WERI-Rb-1 (cell line): ENCODE measurements around the gene FOXD2.

Experiments used
- DNase-seq: peaks from one replicate; pipeline ENCODE4 v3.0.0-alpha.2; 2020
- H3K27ac ChIP-seq: fragments of 250-450 bp; sonication (Bioruptor Pico); 2 replicates; pipeline ENCODE4 v1.5.1; 2020; ENCODE audit warnings: mild to moderate bottlenecking, moderate library complexity
- H3K27me3 ChIP-seq: fragments of 250-450 bp; sonication (Bioruptor Pico); 2 replicates; pipeline ENCODE4 v1.5.1; 2021; ENCODE audit warnings: mild to moderate bottlenecking, low read depth, moderate library complexity; ENCODE audit not compliant: insufficient read depth, severe bottlenecking
- H3K36me3 ChIP-seq: fragments of 250-450 bp; sonication (Bioruptor Pico); 2 replicates; pipeline ENCODE4 v1.5.1; 2020; ENCODE audit warnings: mild to moderate bottlenecking, moderate library complexity
- H3K4me3 ChIP-seq: 2 replicates; pipeline ENCODE4 v1.5.1; 2011; ENCODE audit warnings: low read depth, mild to moderate bottlenecking, control low read depth, low read length
- H3K9me3 ChIP-seq: fragments of 250-450 bp; sonication (Bioruptor Pico); 2 replicates; pipeline ENCODE4 v1.5.1; 2021; ENCODE audit warnings: mild to moderate bottlenecking, moderate library complexity; ENCODE audit not compliant: severe bottlenecking
- CTCF ChIP-seq: IDR thresholded peaks from 2 replicates; pipeline ENCODE4 v1.5.1; 2011; ENCODE audit warnings: low read depth, mild to moderate bottlenecking, control low read depth, inconsistent platforms, low read length

The FOXD2 gene

GRCh38 chr1:47439017-47439818 is 1.4 kb downstream of the FOXD2 start:
- no peak overlapping the region for H3K4me3 ChIP-seq
- H3K9me3 ChIP-seq: no peaks in the 10 kb centered on the region
- DNase-seq: no peak
- H3K27me3 ChIP-seq: peaks cover 62% of the 10 kb centered on the region
- no peak overlapping the region for H3K27ac ChIP-seq
- no peaks in the 10 kb centered on the region for H3K36me3 ChIP-seq
- TF ChIP-seq CTCF: no peak

- no peak overlapping the region for H3K27ac ChIP-seq
- peaks cover 70% of the 10 kb centered on the region for H3K27me3 ChIP-seq
- no peak overlapping the region for H3K4me3 ChIP-seq
- no peaks in the 10 kb centered on the region for H3K9me3 ChIP-seq
- no peak for TF ChIP-seq CTCF
- DNase-seq: no peak
- no peaks in the 10 kb centered on the region for H3K36me3 ChIP-seq
Measured at GRCh38 chr1:47439819-47440598, 2.2 kb downstream of the FOXD2 start.

GRCh38 chr1:47440599-47441081 is 2.8 kb downstream of the FOXD2 start:
- no peak overlapping the region for H3K4me3 ChIP-seq
- H3K36me3 ChIP-seq: no peaks in the 10 kb centered on the region
- no peaks in the 10 kb centered on the region for H3K9me3 ChIP-seq
- no peak for TF ChIP-seq CTCF
- no peak for DNase-seq
- H3K27ac ChIP-seq: no peak overlapping the region
- peaks cover 77% of the 10 kb centered on the region for H3K27me3 ChIP-seq

- Histone ChIP-seq H3K27me3 (peaks cover 86% of the 10 kb centered on the region), H3K27ac (no peak overlapping the region), H3K36me3 (no peaks in the 10 kb centered on the region), H3K9me3 (no peaks in the 10 kb centered on the region), H3K4me3 (no peak overlapping the region)
- DNase-seq: no peak
- no peak for TF ChIP-seq CTCF
Measured at GRCh38 chr1:47441450-47442106, 3.7 kb downstream of the FOXD2 start.

GRCh38 chr1:47442202-47442601 is 4.4 kb downstream of the FOXD2 start:
- no peak for DNase-seq
- H3K36me3 ChIP-seq: no peaks in the 10 kb centered on the region
- H3K27me3 ChIP-seq: peaks cover 92% of the 10 kb centered on the region

More at GRCh38 chr1:47442202-47442601, 4.4 kb downstream of the FOXD2 start:
- no peak for TF ChIP-seq CTCF
- H3K4me3 ChIP-seq: no peak overlapping the region
- H3K27ac ChIP-seq: no peak overlapping the region
- no peaks in the 10 kb centered on the region for H3K9me3 ChIP-seq
